PFSK-1 (cell line): Measurements from ENCODE around the gene RNF157.

Experiments used
- FOXP2 ChIP-seq: optimal IDR thresholded peaks from 2 replicates; pipeline ENCODE3; 2011; ENCODE audit warnings: borderline replicate concordance, control low read depth, inconsistent platforms; ENCODE audit not compliant: insufficient read depth; ENCODE audit errors: extremely low read length, extremely low read depth
- POLR2AphosphoS5 ChIP-seq: IDR thresholded peaks from 2 replicates; pipeline ENCODE4 v1.6.1; 2012; ENCODE audit warnings: low read depth, mild to moderate bottlenecking, control low read depth, low read length, moderate library complexity
- REST ChIP-seq, 2 experiments: IDR thresholded peaks; 2 replicates each; pipeline versions ENCODE4 v1.6.1 to v1.8.0; 2011 to 2012; ENCODE audit warnings: low read depth in 2 of 2, low read length in 2 of 2, control low read depth in 1 of 2, inconsistent platforms in 1 of 2, mild to moderate bottlenecking in 1 of 2, moderate library complexity in 1 of 2; ENCODE audit not compliant: insufficient read depth in 1 of 2
- SIN3A ChIP-seq: IDR thresholded peaks from 2 replicates; pipeline ENCODE4 v1.6.1; 2012; ENCODE audit warnings: mild to moderate bottlenecking, low read length, moderate library complexity, borderline replicate concordance; ENCODE audit not compliant: insufficient read depth
- TAF1 ChIP-seq: IDR thresholded peaks from 2 replicates; pipeline ENCODE4 v1.6.1; 2012; ENCODE audit warnings: low read length, control low read depth, borderline replicate concordance; ENCODE audit not compliant: insufficient read depth

GRCh38 chr17:76125391-76125675 lies 115.0 kb downstream of the RNF157 start:
- TF ChIP-seq TAF1: no peak
- TF ChIP-seq REST (IDR thresholded peaks at IDR 0.05; ENCODE audit: insufficient read depth in 1 of 2, low read depth in 2 of 2, low read length in 2 of 2): no peak
- no peak for TF ChIP-seq SIN3A
- no peak for TF ChIP-seq POLR2AphosphoS5
- TF ChIP-seq FOXP2: no peak
